ENCODE measurements around the gene FFAR3. TPM values are rescaled to one million over a fixed set of nuclear protein-coding genes. Genes with fewer than 3 reads are reported as not detected.

Gene FFAR3
- total and polyA plus RNA-seq, 9 of the 15 experiments (the other 6 are each of a cell fraction or from before 2014, with no cell fraction given): not detected

DNA sequence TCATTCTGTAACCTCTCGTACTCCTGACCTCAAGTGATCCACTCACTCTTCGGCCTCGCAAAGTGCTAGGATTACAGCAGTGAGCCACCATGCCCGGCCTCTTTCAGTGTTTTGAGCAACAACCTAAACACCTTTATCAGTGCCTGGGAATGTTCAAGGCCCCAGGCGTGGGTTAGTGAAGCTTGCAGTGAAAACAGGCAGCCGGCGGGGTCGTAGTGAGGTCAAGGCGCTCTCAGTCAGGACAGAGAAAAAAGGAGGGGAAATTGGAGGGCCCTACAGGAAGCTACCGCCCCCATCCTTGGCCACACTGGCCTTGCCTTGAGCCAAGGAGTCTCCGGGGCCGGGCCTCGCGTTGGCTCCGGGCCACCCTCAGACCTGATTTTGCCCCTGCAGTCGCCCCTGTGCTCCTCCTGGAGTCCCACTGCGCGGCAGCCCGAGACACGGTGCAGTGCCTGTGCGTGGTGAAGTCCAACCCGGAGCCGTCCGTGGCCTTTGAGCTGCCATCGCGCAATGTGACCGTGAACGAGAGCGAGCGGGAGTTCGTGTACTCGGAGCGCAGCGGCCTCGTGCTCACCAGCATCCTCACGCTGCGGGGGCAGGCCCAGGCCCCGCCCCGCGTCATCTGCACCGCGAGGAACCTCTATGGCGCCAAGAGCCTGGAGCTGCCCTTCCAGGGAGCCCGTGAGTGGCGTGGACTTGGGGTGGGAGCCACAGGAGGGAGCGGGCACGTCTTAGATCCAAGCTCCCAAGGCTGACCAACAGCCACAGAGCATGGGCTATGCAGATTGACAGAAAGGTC, 48.6 kb upstream of the FFAR3 start (continued):
- TF ChIP-seq, protein P1, sequence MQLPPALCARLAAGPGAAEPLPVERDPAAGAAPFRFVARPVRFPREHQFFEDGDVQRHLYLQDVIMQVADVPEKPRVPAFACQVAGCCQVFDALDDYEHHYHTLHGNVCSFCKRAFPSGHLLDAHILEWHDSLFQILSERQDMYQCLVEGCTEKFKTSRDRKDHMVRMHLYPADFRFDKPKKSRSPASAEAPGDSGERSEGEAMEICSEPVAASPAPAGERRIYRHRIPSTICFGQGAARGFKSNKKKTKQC (CRISPR knock-in tag; IDR thresholded peaks at IDR 0.05): no peak; the same call in 1 of the 2 replicates
- TF ChIP-seq YBX1 (IDR thresholded peaks at IDR 0.05) (no peak), ZNF436 (CRISPR knock-in tag; IDR thresholded peaks at IDR 0.05) (no peak), SOX6 (IDR thresholded peaks at IDR 0.05) (no peak), POLR2B (IDR thresholded peaks at IDR 0.05; ENCODE audit: low read depth, partially characterized antibody) (peak; percentile 12), RUNX1 (IDR thresholded peaks at IDR 0.05; ENCODE audit: low read depth) (no peak), SMAD1 (IDR thresholded peaks at IDR 0.05; ENCODE audit: low read depth, low read length, partially characterized antibody) (peak; percentile 17), ZBTB7A (IDR thresholded peaks at IDR 0.05; ENCODE audit: borderline replicate concordance, control insufficient read depth, low read depth, low read length) (peak; percentile 66; the same call in 1 of the 2 replicates), CC2D1A (IDR thresholded peaks at IDR 0.05) (no peak), GABPB1 (CRISPR knock-in tag; IDR thresholded peaks at IDR 0.05) (no peak; the same call in 1 of the 2 replicates), ZNF778 (CRISPR knock-in tag; IDR thresholded peaks at IDR 0.05) (no peak), GTF2A2 (tag; IDR thresholded peaks at IDR 0.05) (peak; percentile 76; the same call in 1 of the 2 replicates), ZNF165 (CRISPR knock-in tag; IDR thresholded peaks at IDR 0.05; ENCODE audit: borderline replicate concordance) (no peak), ZFPM2 (CRISPR knock-in tag; IDR thresholded peaks at IDR 0.05) (no peak), RAD21 (CRISPR knock-in tag; conservative IDR thresholded peaks at IDR 0.05 in 1 of 2, IDR thresholded peaks at IDR 0.05 in 1 of 2) (peak in 1 of 2 experiments; percentile 6; a peak in 1 of 4 replicates)
- TF ChIP-seq, protein P2, sequence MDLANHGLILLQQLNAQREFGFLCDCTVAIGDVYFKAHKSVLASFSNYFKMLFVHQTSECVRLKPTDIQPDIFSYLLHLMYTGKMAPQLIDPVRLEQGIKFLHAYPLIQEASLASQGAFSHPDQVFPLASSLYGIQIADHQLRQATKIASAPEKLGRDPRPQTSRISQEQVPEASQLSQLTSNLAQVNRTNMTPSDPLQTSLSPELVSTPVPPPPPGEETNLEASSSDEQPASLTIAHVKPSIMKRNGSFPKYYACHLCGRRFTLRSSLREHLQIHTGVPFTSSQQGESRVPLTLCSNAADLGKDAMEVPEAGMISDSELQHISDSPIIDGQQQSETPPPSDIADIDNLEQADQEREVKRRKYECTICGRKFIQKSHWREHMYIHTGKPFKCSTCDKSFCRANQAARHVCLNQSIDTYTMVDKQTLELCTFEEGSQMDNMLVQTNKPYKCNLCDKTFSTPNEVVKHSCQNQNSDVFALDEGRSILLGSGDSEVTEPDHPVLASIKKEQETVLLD (IDR thresholded peaks at IDR 0.05): peak; percentile 56
- TF ChIP-seq, protein P3, sequence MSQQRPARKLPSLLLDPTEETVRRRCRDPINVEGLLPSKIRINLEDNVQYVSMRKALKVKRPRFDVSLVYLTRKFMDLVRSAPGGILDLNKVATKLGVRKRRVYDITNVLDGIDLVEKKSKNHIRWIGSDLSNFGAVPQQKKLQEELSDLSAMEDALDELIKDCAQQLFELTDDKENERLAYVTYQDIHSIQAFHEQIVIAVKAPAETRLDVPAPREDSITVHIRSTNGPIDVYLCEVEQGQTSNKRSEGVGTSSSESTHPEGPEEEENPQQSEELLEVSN (IDR thresholded peaks at IDR 0.05; ENCODE audit: borderline replicate concordance in 1 of 2, extremely low read depth in 1 of 2, insufficient read depth in 1 of 2, insufficient read length in 1 of 2, low read depth in 1 of 2, low read length in 1 of 2, poor library complexity in 1 of 2, severe bottlenecking in 1 of 2): peak; percentile 98 to 99
- TF ChIP-seq, protein P4, sequence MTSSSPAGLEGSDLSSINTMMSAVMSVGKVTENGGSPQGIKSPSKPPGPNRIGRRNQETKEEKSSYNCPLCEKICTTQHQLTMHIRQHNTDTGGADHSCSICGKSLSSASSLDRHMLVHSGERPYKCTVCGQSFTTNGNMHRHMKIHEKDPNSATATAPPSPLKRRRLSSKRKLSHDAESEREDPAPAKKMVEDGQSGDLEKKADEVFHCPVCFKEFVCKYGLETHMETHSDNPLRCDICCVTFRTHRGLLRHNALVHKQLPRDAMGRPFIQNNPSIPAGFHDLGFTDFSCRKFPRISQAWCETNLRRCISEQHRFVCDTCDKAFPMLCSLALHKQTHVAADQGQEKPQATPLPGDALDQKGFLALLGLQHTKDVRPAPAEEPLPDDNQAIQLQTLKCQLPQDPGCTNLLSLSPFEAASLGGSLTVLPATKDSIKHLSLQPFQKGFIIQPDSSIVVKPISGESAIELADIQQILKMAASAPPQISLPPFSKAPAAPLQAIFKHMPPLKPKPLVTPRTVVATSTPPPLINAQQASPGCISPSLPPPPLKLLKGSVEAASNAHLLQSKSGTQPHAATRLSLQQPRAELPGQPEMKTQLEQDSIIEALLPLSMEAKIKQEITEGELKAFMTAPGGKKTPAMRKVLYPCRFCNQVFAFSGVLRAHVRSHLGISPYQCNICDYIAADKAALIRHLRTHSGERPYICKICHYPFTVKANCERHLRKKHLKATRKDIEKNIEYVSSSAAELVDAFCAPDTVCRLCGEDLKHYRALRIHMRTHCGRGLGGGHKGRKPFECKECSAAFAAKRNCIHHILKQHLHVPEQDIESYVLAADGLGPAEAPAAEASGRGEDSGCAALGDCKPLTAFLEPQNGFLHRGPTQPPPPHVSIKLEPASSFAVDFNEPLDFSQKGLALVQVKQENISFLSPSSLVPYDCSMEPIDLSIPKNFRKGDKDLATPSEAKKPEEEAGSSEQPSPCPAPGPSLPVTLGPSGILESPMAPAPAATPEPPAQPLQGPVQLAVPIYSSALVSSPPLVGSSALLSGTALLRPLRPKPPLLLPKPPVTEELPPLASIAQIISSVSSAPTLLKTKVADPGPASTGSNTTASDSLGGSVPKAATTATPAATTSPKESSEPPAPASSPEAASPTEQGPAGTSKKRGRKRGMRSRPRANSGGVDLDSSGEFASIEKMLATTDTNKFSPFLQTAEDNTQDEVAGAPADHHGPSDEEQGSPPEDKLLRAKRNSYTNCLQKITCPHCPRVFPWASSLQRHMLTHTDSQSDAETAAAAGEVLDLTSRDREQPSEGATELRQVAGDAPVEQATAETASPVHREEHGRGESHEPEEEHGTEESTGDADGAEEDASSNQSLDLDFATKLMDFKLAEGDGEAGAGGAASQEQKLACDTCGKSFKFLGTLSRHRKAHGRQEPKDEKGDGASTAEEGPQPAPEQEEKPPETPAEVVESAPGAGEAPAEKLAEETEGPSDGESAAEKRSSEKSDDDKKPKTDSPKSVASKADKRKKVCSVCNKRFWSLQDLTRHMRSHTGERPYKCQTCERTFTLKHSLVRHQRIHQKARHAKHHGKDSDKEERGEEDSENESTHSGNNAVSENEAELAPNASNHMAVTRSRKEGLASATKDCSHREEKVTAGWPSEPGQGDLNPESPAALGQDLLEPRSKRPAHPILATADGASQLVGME (CRISPR knock-in tag; IDR thresholded peaks at IDR 0.05): peak; percentile 74
